HG03521 (cell line): ENCODE measurements around the gene NKX3-2.

Source experiments
- ATAC-seq: cut with Tn5 transposase; IDR thresholded peaks from one replicate; pipeline ENCODE4 v1.9.1; 2021; ENCODE audit warnings: mild to moderate bottlenecking, moderate library complexity; ENCODE audit not compliant: unreplicated experiment

NKX3-2 gene

GRCh38 chr4:13515268-13515667 lies 29.0 kb downstream of the NKX3-2 start:
- ATAC-seq, result no peak

- no peak for ATAC-seq
Measured at GRCh38 chr4:13514722-13515121, 29.6 kb downstream of the NKX3-2 start.

GRCh38 chr4:13511101-13511500 lies 33.2 kb downstream of the NKX3-2 start:
- ATAC-seq, result no peak

DNA sequence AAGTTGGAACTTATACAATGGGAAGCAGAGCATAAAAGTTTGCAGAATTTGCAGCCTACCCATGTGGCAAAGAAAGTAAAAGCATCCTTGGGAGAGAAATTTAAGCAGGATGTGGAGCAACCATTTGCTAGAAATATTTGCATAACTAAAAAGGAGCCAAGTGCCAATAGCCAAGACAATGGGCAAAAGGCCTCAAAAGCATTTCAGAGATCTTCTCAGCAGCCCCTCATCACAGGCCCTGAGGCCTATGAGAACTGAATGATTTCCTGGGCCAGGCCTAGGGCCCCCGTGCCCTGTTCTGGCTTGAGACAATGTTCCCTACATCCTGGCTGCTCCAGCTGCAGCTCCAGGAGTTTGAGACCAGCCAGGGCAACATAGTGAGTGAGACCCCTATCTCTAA lies 34.9 kb downstream of the NKX3-2 start:
- no peak for ATAC-seq

GRCh38 chr4:13504374-13504773 lies 39.9 kb downstream of the NKX3-2 start:
- no peak for ATAC-seq

- ATAC-seq, result no peak
Measured at GRCh38 chr4:13498469-13498868, 45.8 kb downstream of the NKX3-2 start.

- no peak for ATAC-seq
Measured at GRCh38 chr4:13496605-13497004, 47.7 kb downstream of the NKX3-2 start.

GRCh38 chr4:13495753-13496152 lies 48.6 kb downstream of the NKX3-2 start:
- ATAC-seq, result no peak

GRCh38 chr4:13493793-13494192 lies 50.5 kb downstream of the NKX3-2 start:
- no peak for ATAC-seq

DNA sequence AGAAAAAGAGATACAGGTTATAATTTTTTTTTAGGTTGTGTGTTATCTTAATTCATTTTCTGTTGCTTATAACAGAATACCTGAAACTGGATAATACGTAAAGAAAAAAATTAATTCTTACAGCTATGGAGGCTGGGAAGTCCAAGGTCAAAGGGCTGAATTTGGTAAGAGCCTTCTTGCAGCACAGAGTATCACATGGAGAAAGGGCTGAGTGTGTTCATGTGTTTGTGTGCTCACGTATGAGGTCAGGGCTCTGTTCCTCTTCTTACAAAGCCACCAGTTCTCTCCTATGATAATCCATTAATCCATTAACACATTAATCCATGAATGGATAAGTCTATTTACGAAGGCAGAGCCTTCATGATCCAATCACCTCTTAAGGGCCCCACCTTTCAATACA lies 51.6 kb downstream of the NKX3-2 start:
- ATAC-seq, result no peak
